Measurements from ENCODE around the gene RAP2C.

- no peak for TF ChIP-seq CTCF (IDR thresholded peaks at IDR 0.05)
- TF ChIP-seq POLR2A (IDR thresholded peaks at IDR 0.05): no peak
Measured at GRCh38 chrX:132188175-132188574, 31.1 kb downstream of the RAP2C start.

Data from body of pancreas (tissue), 4 donors.